ENCODE measurements around the gene LYPD6. TPM values are rescaled to one million over a fixed set of nuclear protein-coding genes. Genes with fewer than 3 reads are reported as not detected.

Gene LYPD6
- total RNA-seq, 4 donors from 2014 or later, result 0.45 to 1.9 (median 0.93) TPM; not detected in 1

DNA sequence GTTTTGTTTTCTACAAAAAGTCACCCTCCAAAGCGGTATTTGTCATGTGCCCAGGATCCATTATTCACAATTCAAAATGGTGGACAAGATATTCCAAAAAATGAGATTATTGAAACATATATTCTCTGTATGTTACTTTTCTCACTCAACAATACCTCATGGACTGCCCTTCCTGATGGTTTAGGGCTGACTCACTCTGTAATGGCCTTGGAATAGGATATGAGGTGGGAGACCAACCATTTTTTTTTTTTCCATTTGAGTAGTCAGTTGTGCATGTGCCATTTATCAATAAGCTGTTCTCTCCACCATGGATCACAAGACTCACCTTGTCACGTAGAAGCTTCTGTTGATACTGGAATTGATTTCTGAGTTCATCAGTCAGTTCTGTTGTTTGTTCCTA lies 64.5 kb downstream of the LYPD6 start:
- no peak for DNase-seq (ENCODE audit: low spot score in 2 of 2)
- TF ChIP-seq POLR2A (IDR thresholded peaks at IDR 0.05), result no peak
- TF ChIP-seq POLR2AphosphoS5 (IDR thresholded peaks at IDR 0.05), result no peak
- TF ChIP-seq, protein P1, sequence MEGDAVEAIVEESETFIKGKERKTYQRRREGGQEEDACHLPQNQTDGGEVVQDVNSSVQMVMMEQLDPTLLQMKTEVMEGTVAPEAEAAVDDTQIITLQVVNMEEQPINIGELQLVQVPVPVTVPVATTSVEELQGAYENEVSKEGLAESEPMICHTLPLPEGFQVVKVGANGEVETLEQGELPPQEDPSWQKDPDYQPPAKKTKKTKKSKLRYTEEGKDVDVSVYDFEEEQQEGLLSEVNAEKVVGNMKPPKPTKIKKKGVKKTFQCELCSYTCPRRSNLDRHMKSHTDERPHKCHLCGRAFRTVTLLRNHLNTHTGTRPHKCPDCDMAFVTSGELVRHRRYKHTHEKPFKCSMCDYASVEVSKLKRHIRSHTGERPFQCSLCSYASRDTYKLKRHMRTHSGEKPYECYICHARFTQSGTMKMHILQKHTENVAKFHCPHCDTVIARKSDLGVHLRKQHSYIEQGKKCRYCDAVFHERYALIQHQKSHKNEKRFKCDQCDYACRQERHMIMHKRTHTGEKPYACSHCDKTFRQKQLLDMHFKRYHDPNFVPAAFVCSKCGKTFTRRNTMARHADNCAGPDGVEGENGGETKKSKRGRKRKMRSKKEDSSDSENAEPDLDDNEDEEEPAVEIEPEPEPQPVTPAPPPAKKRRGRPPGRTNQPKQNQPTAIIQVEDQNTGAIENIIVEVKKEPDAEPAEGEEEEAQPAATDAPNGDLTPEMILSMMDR (IDR thresholded peaks at IDR 0.05), result no peak
- TF ChIP-seq EP300 (IDR thresholded peaks at IDR 0.05), result no peak
- 93% methylated on average over 2 of the region's 2 CpGs for WGBS

DNA sequence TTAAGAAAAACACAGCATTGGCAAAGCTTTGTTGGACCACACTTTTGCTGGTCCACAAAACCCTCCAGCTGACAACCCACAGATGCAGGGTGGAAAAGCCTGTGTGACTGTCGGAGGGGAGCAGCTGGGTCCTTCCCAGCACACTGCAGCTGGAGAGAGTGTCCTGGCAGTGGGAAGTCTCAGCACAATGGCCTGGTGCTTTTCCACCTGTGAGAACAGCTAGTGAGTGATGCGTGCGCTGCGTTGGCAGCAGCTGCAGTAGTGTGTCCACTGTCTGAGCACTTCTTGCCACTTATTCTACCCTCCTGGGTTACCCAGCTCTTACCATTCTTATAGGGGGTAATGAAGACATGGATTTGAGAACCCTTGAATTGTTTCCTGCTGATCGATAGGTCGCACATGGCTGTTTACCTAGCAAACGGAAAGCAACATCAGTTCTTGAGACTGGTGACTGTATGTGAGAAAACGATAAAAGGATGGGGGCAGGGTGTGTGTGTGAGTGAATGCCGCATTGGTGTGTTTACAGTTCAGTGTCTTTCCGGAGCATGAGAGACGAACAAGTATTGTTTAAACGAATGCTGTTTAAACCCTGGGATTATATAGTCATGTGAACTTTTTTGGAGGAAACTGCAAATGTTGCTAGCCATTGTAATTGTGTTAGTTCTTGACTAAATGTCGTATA lies 69.7 kb downstream of the LYPD6 start:
- Histone ChIP-seq H3K27me3 (no peaks in the 10 kb centered on the region), H3K27ac (no peak overlapping the region), H3K36me3 (no peaks in the 10 kb centered on the region), H3K9me3 (no peaks in the 10 kb centered on the region), H3K4me3 (no peak overlapping the region), H3K4me1 (no peaks in the 10 kb centered on the region)
- TF ChIP-seq POLR2A (IDR thresholded peaks at IDR 0.05), result no peak
- no peak for TF ChIP-seq POLR2AphosphoS5 (IDR thresholded peaks at IDR 0.05)
- no peak for TF ChIP-seq EP300 (IDR thresholded peaks at IDR 0.05)
- TF ChIP-seq, protein P1 (IDR thresholded peaks at IDR 0.05), result no peak
- 91% methylated on average over 13 of the region's 13 CpGs for WGBS
- DNase-seq (ENCODE audit: low spot score in 2 of 2), result no peak

More for the DNA sequence above, 64.5 kb downstream of the LYPD6 start:
- Histone ChIP-seq H3K27me3 (no peaks in the 10 kb centered on the region), H3K9me3 (no peaks in the 10 kb centered on the region), H3K4me1 (no peaks in the 10 kb centered on the region), H3K36me3 (no peaks in the 10 kb centered on the region), H3K4me3 (no peak overlapping the region), H3K27ac (no peak overlapping the region)

DNA sequence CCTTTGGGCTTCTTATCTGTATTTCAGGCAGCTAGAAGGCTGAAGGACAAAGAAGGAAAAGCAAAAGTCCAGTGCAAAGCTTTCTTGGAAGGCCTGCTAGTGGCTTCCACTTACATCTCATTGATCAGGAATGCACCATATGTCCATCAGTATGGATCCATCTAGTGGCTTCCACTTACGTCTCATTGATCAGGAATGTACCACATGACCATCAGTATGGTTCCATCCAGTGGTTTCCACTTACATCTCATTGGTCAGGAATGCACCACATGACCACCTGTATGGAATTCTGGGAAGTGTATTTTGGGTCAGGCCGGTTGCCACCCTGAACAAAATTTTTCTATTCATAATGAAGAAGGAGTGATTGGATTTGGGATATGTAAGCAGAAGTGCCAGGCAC lies 70.6 kb downstream of the LYPD6 start:
- DNase-seq (ENCODE audit: low spot score in 2 of 2), result no peak
- TF ChIP-seq, protein P1 (IDR thresholded peaks at IDR 0.05), result no peak
- TF ChIP-seq POLR2AphosphoS5 (IDR thresholded peaks at IDR 0.05) (no peak), POLR2A (IDR thresholded peaks at IDR 0.05) (no peak)
- Histone ChIP-seq H3K36me3 (no peaks in the 10 kb centered on the region), H3K27ac (no peak overlapping the region), H3K4me3 (no peak overlapping the region), H3K9me3 (no peaks in the 10 kb centered on the region), H3K4me1 (no peaks in the 10 kb centered on the region), H3K27me3 (no peaks in the 10 kb centered on the region)
- 87% methylated on average over 2 of the region's 2 CpGs for WGBS

DNA sequence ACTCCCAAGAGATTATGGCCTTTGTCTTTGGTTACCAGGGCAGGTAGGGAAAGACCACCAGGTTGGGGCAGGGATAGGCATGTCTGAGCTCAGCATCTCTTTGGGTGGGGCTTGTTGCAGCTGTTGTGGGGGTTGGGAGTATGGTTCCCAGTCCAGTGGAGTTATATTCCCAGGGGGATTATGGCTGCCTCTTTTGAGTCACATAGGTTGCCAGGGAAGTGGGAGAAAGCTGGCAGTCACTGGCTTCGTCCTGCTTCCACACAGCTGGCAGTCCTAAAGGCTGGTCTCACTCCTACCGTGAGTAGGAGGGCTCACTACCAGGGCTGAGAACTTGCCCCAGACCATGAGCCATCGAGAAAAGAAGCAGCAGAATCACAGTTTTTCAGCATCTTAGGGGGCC lies 79.1 kb downstream of the LYPD6 start:
- no peak for DNase-seq (ENCODE audit: low spot score in 2 of 2)
- TF ChIP-seq POLR2AphosphoS5 (IDR thresholded peaks at IDR 0.05), result no peak
- no peak for TF ChIP-seq POLR2A (IDR thresholded peaks at IDR 0.05)
- TF ChIP-seq, protein P1 (IDR thresholded peaks at IDR 0.05), result no peak
- no peak for TF ChIP-seq EP300 (IDR thresholded peaks at IDR 0.05)
- H3K4me3 ChIP-seq, result no peak overlapping the region
- no peaks in the 10 kb centered on the region for H3K27me3 ChIP-seq
- H3K9me3 ChIP-seq, result no peaks in the 10 kb centered on the region
- H3K4me1 ChIP-seq, result no peaks in the 10 kb centered on the region
- WGBS, result 74% methylated on average over 3 of the region's 3 CpGs
- H3K36me3 ChIP-seq, result no peaks in the 10 kb centered on the region
- H3K27ac ChIP-seq, result no peak overlapping the region

DNA sequence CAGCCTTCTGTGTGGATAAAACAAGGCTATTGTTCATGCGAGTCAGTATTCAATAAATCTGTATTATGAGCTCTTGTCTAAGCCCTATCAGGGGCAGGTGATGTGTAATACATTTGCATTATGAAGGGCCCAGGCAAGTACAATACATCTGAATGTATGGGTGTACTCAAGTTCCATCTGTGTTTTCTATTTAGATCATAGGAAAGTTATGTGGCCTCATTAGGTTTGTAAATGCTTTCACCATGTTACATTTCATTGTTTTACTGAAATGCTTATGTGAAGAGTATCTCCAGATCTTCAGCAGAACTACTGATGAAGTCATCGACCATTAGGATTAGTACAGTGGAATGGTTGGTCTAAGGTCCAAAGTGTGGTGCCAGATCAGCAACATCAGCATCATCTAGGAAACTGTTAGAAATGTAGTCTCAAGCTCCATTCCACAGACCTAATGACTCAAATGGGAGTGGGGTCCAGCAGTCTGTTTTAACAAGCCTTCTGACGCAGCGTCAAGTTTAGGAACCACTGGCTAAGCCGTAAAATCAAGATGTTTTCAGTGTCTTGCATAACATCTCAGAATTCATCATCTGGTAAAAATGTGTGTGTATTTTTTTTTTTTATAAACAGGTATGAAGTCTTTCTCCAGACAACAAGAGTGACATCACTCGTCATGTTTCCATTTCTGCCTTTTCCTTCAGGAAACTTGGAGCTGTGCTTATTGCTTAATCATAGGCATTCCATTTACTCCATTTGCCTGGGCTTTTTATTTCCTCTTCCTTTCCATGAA lies 80.5 kb downstream of the LYPD6 start:
- Histone ChIP-seq H3K9me3 (no peaks in the 10 kb centered on the region), H3K4me1 (no peaks in the 10 kb centered on the region), H3K27me3 (no peaks in the 10 kb centered on the region), H3K27ac (no peak overlapping the region), H3K4me3 (no peak overlapping the region), H3K36me3 (no peaks in the 10 kb centered on the region)
- WGBS, result 71% methylated on average over 6 of the region's 6 CpGs
- no peak for TF ChIP-seq POLR2A (IDR thresholded peaks at IDR 0.05)
- TF ChIP-seq POLR2AphosphoS5 (IDR thresholded peaks at IDR 0.05), result no peak
- TF ChIP-seq, protein P1 (IDR thresholded peaks at IDR 0.05), result no peak
- no peak for TF ChIP-seq EP300 (IDR thresholded peaks at IDR 0.05)
- DNase-seq (ENCODE audit: low spot score in 2 of 2), result no peak
